ENCODE results near the gene DNER.
"Not testable (repeated sequence)": the region's sequence is repeated elsewhere in the genome, so short reads cannot be mapped to it uniquely, and the experiment has no call there.

Gene DNER

GRCh38 chr2:229715895-229716507 lies 1.6 kb upstream of the DNER start:
- DNase-seq, result peak; percentile 64

- DNase-seq, result peak; percentile 75
Observed at GRCh38 chr2:229714736-229715541, 584 bp upstream of the DNER start.

DNA sequence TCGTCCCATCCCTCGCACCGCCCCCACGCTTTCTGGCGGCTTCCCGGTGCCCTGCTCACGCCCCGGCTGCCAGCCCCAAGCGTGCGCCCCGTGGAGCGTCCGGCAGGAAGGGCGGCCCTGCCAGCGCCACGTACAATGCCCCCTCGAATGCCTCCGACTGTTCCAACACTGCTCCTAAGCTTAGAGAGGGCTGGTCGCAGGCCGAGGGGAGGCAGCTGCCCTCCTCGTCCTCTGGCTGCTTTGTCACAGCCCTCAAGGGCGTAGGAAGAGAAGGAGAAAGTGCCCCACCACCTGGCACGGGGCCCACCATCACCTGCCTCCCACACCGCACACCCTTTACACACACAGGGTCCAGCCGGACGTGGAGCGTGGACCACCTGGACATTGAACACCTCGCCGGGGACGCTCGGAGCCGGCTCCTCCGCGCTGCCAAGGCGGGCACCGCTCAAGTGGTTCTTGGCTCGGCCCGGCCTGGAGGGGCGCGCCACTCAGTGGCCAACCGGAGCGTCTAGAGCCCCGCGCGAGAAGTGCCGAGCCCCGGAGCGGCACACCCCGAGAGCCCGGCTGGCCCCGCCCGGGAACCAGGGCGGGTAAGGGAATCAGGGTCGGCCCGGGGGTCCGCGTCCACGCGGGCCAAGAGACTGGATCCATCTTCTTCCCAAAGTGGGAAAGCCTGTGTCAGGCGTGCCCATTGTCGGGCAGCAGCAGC lies 830 bp downstream of the DNER start:
- peak; percentile 68 for DNase-seq

DNA sequence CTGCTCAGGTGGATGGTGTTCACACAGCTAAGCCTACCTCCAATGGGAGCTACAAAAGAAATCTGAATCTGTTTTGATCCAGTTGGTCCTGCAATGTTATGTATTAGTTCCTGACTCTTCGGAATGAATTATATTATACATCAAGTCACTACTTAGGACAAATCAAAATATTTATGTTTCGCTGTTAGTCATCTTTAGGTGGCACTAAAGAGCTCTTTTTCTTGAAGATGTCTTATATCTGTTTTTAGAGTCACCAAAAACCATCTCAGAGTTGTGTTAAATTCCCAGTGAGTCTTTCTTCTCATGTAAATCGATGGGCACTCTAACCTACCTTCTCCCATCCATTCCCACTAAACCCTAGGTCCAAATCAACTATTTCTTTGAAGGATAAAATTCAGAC lies 2.2 kb downstream of the DNER start:
- DNase-seq, result no peak

DNA sequence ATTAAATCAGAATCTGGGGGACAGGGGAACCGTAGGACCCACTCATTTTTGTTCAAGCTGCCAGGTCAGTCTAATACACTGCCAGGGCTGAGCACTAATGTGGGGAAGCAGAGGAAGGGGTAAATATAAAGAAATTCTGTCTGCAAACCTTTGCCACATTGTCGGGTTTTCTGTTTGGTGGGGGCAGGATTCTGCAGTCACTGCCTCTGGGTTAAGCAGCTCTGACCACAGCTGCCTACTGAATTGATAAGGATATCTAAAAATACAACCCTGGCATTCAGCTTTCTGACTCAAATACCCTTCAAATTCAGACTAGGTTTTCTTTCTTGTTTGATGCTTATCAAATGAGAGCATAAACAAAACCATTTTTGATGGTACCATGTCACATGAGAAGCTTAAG lies 6.0 kb downstream of the DNER start:
- no peak for DNase-seq

GRCh38 chr2:229703909-229704630 lies 10.3 kb downstream of the DNER start:
- DNase-seq, result no peak

GRCh38 chr2:229701716-229702115 lies 12.6 kb downstream of the DNER start:
- no peak for DNase-seq

- DNase-seq, result no peak
Observed at GRCh38 chr2:229701062-229701461, 13.3 kb downstream of the DNER start.

DNA sequence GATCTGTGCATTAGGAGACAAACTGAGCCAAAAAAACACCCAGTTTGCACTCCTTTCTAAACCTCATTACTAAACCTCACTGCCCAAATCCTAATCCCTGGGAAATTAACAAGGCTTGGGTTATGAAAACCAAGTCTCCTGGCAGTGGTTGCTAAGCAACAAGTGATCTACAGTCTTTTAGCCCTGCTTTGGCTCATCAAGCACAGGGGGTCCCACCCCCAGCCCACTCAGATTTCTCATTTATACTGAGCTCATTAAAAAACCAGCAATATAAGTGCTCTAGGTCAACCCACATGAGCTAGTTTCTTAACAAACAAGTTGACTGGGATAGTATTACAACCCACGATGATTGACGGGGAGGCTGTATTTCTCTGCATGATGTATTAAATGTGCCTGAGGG lies 18.4 kb downstream of the DNER start:
- DNase-seq, result no peak

DNA sequence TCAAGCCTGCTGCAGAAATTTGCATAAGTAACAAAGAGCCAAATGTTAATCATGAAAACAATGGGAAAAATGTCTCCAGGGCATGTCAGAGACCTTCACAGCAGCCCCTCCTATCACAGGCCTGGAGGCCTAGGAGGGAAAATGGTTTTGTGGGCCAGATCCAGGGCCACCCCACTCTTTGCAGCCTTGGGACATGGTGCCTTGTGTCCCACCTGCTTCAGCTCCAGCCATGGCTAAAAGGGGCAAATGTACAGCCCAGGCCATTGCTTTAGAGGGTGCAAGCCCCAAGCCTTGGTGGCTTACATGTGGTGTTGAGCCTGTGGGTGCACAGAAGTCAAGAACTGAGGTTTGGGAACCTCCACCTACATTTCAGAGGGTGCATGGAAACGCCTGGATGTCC lies 20.5 kb downstream of the DNER start:
- DNase-seq, result not testable (repeated sequence)

DNA sequence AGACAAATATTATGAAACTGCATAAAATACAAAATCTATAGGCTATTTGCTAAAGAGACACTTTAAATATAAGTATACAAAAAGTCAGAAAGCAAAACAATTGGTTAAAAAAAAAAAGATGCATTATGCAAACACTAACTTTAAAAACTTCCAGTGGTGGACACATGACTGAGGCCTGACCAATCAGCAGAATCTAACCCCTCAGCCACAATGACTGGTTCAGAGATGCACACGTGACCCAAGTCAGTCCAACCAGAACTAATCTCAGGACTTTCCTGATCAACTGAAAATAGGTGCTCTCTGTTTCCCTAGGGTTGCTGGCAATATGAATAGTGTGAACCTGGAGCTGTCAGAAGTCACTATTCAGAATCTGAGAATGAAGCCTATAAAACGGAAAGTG lies 22.7 kb downstream of the DNER start:
- no peak for DNase-seq

DNA sequence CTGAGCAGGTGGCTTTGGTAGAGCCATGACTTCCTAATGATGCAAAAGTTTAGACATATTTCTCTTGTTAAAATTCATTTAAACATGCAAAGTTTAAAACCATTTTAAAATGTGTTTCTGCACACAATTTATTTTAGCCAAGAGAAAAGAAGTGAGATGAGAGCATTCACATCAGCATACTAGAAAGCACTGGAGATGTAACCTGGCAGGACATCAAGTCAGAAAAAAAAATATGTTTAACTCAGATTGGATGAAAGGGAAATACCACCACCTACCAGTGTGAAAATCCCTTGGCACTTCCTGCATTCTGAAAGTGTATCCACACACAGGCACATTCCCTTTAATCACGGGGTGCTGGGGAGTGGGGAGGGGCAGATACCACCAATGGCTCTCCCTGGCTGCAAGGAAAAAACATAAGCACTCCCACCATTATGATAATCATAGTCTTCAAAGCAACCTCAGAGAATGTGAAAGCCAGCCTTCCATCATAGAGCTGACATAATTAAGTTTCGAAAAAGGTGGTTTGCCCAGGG lies 25.0 kb downstream of the DNER start:
- DNase-seq, result no peak

GRCh38 chr2:229688141-229688540 lies 26.2 kb downstream of the DNER start:
- no peak for DNase-seq

GRCh38 chr2:229686122-229686919 lies 28.0 kb downstream of the DNER start:
- DNase-seq, result peak; percentile 8

DNA sequence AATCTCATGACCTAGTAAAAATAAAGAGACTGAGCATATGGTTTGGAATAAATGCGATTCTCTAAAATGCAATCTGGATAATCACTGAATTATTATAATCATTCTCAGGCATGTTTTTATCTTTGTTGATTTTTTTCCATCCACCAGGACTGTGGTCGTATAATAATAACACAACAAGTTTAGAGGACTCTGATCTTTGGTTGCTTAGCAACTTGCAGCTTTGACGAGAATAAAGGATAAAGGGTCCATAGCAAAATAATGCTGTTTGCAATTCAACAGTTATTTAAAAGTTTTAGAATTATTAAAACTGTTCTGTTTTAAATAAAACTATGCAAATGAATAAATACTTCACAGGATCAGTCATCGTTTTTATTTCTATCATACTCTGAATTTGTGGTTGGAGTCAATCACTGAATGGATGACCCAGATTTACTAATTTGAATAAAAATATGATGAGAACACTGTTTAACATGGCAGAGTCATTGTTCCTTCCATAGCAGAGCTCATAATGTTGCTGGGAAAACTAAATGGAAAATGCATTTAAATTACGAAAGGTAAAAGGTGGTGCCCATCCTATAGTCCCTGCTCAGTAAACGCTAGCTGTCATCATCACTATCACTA lies 29.3 kb downstream of the DNER start:
- DNase-seq, result no peak

GRCh38 chr2:229679393-229680125 lies 34.8 kb downstream of the DNER start:
- DNase-seq, result no peak

GRCh38 chr2:229675569-229675968 lies 38.8 kb downstream of the DNER start:
- peak; percentile 6 for DNase-seq

DNA sequence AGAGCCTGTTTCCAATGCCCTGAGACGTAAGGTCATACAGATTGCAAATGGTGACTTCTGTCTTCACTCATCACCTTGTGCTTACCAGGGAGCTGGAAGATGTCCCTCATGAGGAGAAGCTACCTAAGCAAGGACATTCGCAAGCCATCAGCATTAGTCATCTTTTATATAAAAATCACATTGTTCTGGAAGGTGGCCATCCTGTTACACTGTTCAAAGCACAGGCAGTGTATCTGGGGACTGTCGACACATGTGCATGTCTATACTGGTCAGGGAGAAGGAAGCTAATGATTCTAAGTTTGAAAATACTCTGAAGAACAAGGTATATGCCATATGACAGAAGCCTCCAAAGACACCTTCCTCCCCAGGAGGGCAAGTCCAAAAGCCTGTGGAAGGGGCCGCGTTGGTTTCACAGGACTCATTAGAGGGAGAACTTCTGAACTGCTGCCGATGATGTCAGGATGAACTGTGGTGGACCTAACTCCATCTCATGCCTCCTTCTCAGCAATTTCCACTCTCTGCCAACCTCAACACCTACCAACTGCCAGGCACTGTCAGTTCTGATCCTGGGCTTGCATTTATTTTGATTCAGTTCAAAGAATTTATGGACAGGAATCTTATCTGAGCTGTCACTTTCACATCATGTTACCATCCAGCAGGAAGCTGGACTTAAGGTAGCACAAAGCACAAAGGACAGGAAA lies 39.4 kb downstream of the DNER start:
- no peak for DNase-seq

- DNase-seq, result no peak
Observed at GRCh38 chr2:229673676-229674075, 40.7 kb downstream of the DNER start.

- no peak for DNase-seq
Observed at GRCh38 chr2:229672021-229672420, 42.3 kb downstream of the DNER start.

Data from NCI-H510A (cell line).